Measurements from ENCODE around the gene NCKAP1.

- TF ChIP-seq POLR2A (IDR thresholded peaks at IDR 0.05; ENCODE audit: low read depth, low read length) (no peak), POLR2AphosphoS5 (IDR thresholded peaks at IDR 0.05; ENCODE audit: low read depth, low read length) (no peak)
These were observed 83.5 kb downstream of the NCKAP1 start for GRCh38 chr2:182954789-182955188.
